ENCODE results near the gene C11orf68.

C11orf68 gene

GRCh38 chr11:65870307-65870658, 48.6 kb downstream of the C11orf68 start:
- FAIRE-seq, result no peak

- FAIRE-seq, result no peak
Measured at GRCh38 chr11:65869643-65870306, 49.1 kb downstream of the C11orf68 start.

- no peak for FAIRE-seq
Measured at GRCh38 chr11:65868907-65869306, 50.0 kb downstream of the C11orf68 start.

- no peak for FAIRE-seq
Measured at GRCh38 chr11:65868076-65868667, 50.7 kb downstream of the C11orf68 start.

- FAIRE-seq, result no peak
Measured at GRCh38 chr11:65867284-65868071, 51.4 kb downstream of the C11orf68 start.

Data from A204.1 (cell line).